IMR-90 (cell line): ENCODE results near the gene THADA.

Experiments used
- BHLHE40 ChIP-seq: fragments of 150-350 bp; IDR thresholded peaks from 2 replicates; pipeline ENCODE4 v1.6.1; 2016; ENCODE audit warnings: mild to moderate bottlenecking, low read depth, low read length
- CEBPB ChIP-seq: IDR thresholded peaks from 2 replicates; pipeline ENCODE4 v1.6.1; 2012; ENCODE audit warnings: low read depth, low read length, improper control_type of control experiment
- CHD1 ChIP-seq: IDR thresholded peaks from 2 replicates; pipeline ENCODE4 v1.6.1; 2012; ENCODE audit warnings: low read depth, low read length, improper control_type of control experiment
- CTCF ChIP-seq: conservative IDR thresholded peaks from 2 replicates; pipeline ENCODE4 v1.5.1; 2012; ENCODE audit warnings: mild to moderate bottlenecking, low read depth, low read length, improper control_type of control experiment
- FOS ChIP-seq: fragments of 150-350 bp; IDR thresholded peaks from 2 replicates; pipeline ENCODE4 v1.6.1; 2016; ENCODE audit warnings: low read depth, low read length
- POLR2A ChIP-seq: IDR thresholded peaks from 2 replicates; pipeline ENCODE4 v1.6.1; 2012; ENCODE audit warnings: mild to moderate bottlenecking, low read depth, low read length
- RAD21 ChIP-seq: IDR thresholded peaks from 2 replicates; pipeline ENCODE4 v1.6.1; 2012; ENCODE audit warnings: low read length, improper control_type of control experiment
- RFX5 ChIP-seq: IDR thresholded peaks from 2 replicates; pipeline ENCODE4 v1.8.0; 2012; ENCODE audit warnings: low read depth, mild to moderate bottlenecking, low read length, moderate library complexity
- USF2 ChIP-seq: fragments of 150-350 bp; IDR thresholded peaks from 2 replicates; pipeline ENCODE4 v1.6.1; 2017; ENCODE audit warnings: mild to moderate bottlenecking, antibody characterized with exemption, low read length, low read depth

GRCh38 chr2:43226955-43227829, 368.6 kb downstream of the THADA start:
- TF ChIP-seq CEBPB (peak; percentile 57), CTCF (peak; percentile 46), BHLHE40 (peak; percentile 36; the same call in 1 of the 2 replicates), FOS (no peak), POLR2A (no peak), CHD1 (no peak), USF2 (peak; percentile 18; the same call in 1 of the 2 replicates), RFX5 (no peak), RAD21 (peak; percentile 43)
